ENCODE results near the gene HLA-G. TPM values are rescaled to one million over a fixed set of nuclear protein-coding genes. Genes with fewer than 3 reads are reported as not detected.

HLA-G gene
- polyA plus RNA-seq, 1 experiment = not detected

DNA sequence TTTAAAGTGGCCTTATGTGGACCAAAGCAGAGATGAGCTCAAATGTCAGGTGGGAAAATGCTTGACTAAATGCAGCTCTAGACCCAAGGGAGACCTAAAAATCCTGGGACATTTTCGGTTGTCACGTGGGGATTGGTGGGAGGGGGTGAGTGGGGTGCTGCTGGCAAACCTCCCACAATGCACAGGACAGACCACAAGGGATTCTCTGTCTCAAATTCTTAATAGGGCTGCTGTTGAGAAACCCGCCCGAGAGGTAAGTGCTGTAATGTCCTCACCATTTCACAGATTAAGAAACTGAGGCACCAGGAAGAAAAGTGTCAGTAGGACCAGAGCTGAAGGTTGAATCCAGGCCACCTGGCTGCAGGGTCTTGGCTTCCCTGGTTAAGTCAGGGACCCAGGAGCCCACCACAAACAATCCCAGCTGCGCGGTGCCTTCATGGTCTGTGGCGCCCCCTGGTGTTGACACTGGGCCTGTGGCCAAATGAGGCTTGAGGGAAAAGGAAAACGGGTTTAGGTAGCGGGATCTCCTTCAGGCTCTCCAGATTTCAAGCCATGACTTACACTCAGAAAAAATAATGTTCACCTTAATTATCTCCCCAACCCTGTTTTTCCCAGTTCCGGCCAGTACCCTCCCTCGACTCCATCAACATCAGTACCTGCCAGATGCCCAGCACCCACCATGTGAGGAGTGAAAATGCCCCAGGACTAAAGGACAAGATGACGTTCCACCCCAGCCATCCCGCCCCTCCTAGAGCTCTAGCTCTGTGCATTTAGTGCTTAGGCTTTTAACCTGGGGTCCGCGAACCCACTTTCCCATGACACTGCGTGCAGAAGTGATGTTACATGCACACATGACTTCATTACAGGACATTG is 7.2 kb downstream of the HLA-G start:
- POLR2A ChIA-PET = no interaction called here
- Histone ChIP-seq H3K27ac (ENCODE audit: low read depth, low read length) (no peak overlapping the region), H3K9me3 (ENCODE audit: control insufficient read depth, insufficient read depth, low read length) (no peaks in the 10 kb centered on the region), H3K4me3 (ENCODE audit: low read depth, low read length) (no peak overlapping the region), H3K27me3 (ENCODE audit: control insufficient read depth, insufficient read depth, low read length) (peaks cover 7% of the 10 kb centered on the region)
- DNase-seq (ENCODE audit: low read depth, low spot score) = no peak
- CTCF ChIA-PET = interaction anchor here (0.6 to 2.4 kb wide), 13 partner anchors 11 to 204 kb away, joined by 3 to 26 read pairs (median 4); no protein-coding TSS in a partner anchor
- TF ChIP-seq, protein P1, sequence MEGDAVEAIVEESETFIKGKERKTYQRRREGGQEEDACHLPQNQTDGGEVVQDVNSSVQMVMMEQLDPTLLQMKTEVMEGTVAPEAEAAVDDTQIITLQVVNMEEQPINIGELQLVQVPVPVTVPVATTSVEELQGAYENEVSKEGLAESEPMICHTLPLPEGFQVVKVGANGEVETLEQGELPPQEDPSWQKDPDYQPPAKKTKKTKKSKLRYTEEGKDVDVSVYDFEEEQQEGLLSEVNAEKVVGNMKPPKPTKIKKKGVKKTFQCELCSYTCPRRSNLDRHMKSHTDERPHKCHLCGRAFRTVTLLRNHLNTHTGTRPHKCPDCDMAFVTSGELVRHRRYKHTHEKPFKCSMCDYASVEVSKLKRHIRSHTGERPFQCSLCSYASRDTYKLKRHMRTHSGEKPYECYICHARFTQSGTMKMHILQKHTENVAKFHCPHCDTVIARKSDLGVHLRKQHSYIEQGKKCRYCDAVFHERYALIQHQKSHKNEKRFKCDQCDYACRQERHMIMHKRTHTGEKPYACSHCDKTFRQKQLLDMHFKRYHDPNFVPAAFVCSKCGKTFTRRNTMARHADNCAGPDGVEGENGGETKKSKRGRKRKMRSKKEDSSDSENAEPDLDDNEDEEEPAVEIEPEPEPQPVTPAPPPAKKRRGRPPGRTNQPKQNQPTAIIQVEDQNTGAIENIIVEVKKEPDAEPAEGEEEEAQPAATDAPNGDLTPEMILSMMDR (IDR thresholded peaks at IDR 0.05; ENCODE audit: low read depth, low read length) = peak; percentile 76

DNA sequence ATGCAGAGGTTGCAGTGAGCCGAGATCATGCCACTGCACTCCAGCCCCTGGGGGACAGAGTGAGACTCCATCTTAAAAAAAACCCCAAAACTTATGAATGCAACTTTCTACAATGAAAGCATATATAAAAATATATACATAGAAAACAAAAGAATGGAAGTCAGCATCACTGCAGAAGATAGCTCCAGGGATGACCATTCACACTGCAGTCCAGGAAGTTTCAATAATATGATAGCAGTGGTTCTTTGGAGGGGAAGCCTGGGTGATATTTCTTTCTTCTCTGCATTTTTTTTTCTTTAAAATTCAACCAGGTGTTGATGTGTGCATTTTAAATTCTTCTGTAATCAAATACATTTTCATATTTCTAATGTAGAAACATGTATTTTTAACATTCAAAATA is 12.3 kb downstream of the HLA-G start:
- TF ChIP-seq, protein P1 (IDR thresholded peaks at IDR 0.05; ENCODE audit: low read depth, low read length) = no peak
- ChIA-PET CTCF (no interaction called here), POLR2A (no interaction called here)
- no peak overlapping the region for H3K4me3 ChIP-seq (ENCODE audit: low read depth, low read length)
- DNase-seq (ENCODE audit: low read depth, low spot score) = no peak
- peaks cover 6% of the 10 kb centered on the region for H3K27me3 ChIP-seq (ENCODE audit: control insufficient read depth, insufficient read depth, low read length)
- no peak overlapping the region for H3K27ac ChIP-seq (ENCODE audit: low read depth, low read length)
- no peaks in the 10 kb centered on the region for H3K9me3 ChIP-seq (ENCODE audit: control insufficient read depth, insufficient read depth, low read length)

DNA sequence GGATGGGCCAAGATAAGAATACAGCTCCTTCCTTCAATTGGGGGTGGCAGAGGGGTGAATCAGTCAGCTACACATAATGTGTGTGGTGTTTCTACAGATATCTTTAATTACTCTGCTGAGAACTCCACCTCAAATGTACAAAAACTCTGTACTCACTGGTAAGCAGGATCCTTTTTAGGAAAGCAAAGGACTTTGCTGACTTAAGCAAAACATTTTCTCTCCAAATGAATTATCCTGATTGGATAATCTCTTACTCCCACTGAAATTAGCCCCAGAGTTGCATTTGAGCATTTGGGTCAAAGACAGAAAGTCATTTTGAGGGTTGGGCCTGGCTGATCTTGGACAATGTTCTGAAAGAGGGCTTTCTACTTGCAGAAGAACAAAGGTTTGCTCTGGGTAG is 13.4 kb downstream of the HLA-G start:
- DNase-seq (ENCODE audit: low read depth, low spot score) = no peak
- Histone ChIP-seq H3K27me3 (ENCODE audit: control insufficient read depth, insufficient read depth, low read length) (peaks cover 3% of the 10 kb centered on the region), H3K27ac (ENCODE audit: low read depth, low read length) (no peak overlapping the region), H3K9me3 (ENCODE audit: control insufficient read depth, insufficient read depth, low read length) (no peaks in the 10 kb centered on the region), H3K4me3 (ENCODE audit: low read depth, low read length) (no peak overlapping the region)
- ChIA-PET CTCF (no interaction called here), POLR2A (no interaction called here)
- TF ChIP-seq, protein P1 (IDR thresholded peaks at IDR 0.05; ENCODE audit: low read depth, low read length) = no peak

DNA sequence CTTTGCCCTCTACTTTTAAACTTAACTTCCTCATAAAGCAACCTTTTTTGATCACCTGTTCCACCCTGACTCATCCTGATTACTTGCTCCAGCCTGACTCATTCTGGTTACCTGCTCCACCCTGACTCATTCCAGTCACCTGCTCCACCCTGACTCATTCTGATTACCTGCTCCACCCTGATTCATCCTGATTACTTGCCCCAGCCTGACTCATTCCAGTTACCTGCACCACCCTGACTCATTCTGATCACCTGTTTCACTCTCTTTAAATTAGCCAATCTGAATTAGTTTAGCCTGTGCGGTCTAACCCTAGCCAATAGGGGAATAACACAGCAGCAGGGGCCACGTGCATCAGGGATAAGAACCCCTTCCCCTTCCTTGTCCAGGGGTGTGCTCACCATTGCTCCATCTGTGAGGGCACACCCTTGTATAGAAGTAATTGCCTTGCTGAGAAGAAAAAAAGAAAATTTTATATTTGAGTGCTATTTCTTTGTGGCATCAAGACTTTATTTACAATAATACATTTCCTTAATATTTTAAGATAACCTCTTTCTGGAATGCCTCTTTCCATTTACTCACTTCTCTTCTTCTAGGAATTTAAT is 17.9 kb downstream of the HLA-G start:
- Histone ChIP-seq H3K27me3 (ENCODE audit: control insufficient read depth, insufficient read depth, low read length) (peaks cover 20% of the 10 kb centered on the region), H3K27ac (ENCODE audit: low read depth, low read length) (no peak overlapping the region), H3K4me3 (ENCODE audit: low read depth, low read length) (no peak overlapping the region), H3K9me3 (ENCODE audit: control insufficient read depth, insufficient read depth, low read length) (peaks cover 5% of the 10 kb centered on the region; the same call in 1 of the 2 replicates)
- TF ChIP-seq, protein P1 (IDR thresholded peaks at IDR 0.05; ENCODE audit: low read depth, low read length) = no peak
- POLR2A ChIA-PET = no interaction called here
- DNase-seq (ENCODE audit: low read depth, low spot score) = no peak
- CTCF ChIA-PET = no interaction called here
